Measurements from ENCODE around the gene KIAA0825.
A peak's percentile ranks its signal among the peaks of the same experiment; 100 is the strongest.

Gene KIAA0825

DNA sequence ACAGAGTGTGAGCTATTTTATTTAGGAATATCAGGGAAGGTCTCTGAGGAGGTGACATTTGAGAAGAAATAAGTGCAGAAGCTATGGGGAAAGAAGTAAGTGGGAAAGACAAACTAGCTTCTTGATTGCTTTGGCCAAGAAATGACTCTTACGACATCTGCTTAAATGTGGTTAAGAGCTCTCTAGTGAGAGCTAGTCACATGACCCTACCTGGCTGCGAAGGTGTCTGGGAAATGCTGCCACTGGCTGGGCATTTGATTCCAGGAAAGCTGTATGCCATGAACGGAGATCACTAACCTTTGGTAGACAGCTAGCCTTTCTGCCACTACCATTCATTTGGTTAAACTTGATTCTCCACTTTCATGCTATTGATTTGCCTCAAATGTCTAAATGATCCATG is 80.1 kb downstream of the KIAA0825 start:
- no peak overlapping the region for H3K4me3 ChIP-seq (ENCODE audit: low read depth, low read length)
- no peak for DNase-seq (ENCODE audit: low read depth)
- no peak for TF ChIP-seq CTCF (IDR thresholded peaks at IDR 0.05; ENCODE audit: insufficient read depth, low read depth, low read length, missing control alignments)

DNA sequence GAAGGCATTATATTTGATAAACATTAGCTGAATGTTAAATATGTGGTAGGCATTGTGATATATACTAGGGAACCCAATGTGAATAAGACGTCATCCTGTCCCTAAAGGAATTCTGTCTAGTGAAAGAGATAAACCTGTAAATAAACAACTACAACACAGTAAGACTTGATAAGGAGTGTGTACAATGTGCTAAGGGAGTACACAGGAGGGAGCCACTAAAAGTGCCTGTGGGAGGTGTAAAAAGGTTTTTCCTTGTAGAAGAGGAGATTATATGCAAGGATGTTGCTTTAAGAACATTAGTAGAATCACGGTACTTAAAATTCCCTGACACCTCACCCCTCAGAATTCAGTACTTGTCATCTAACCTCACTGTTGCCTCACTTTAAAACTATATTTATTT is 91.7 kb downstream of the KIAA0825 start:
- TF ChIP-seq CTCF (IDR thresholded peaks at IDR 0.05; ENCODE audit: insufficient read depth, low read depth, low read length, missing control alignments), result no peak
- H3K4me3 ChIP-seq (ENCODE audit: low read depth, low read length), result no peak overlapping the region
- DNase-seq (ENCODE audit: low read depth), result no peak

GRCh38 chr5:94524841-94525697 is 93.3 kb downstream of the KIAA0825 start:
- peak; percentile 56 for TF ChIP-seq CTCF (IDR thresholded peaks at IDR 0.05; ENCODE audit: insufficient read depth, low read depth, low read length, missing control alignments)
- peak; percentile 71 for DNase-seq (ENCODE audit: low read depth)
- H3K4me3 ChIP-seq (ENCODE audit: low read depth, low read length), result no peak overlapping the region

- no peak for TF ChIP-seq CTCF (IDR thresholded peaks at IDR 0.05; ENCODE audit: insufficient read depth, low read depth, low read length, missing control alignments)
- DNase-seq (ENCODE audit: low read depth), result no peak
- no peak overlapping the region for H3K4me3 ChIP-seq (ENCODE audit: low read depth, low read length)
Observed at GRCh38 chr5:94523018-94523417, 95.4 kb downstream of the KIAA0825 start.

DNA sequence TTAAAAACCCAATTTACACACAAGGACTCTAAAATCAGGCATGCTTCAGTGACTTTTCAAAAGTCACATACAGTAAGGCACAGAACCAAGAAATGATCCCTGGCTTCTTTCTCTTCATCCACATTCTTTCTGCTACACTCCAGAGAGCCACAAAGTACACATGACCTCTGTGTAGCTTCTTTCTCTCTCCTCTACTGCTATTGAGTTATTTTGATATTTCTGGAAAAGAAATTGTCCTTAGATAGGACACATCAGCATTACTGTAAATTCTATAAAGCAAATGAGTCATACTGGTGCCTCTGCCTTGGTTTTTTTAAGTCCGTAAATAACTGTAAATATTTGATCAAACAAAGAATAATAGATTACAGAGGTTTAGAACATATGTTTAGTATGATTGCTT is 96.3 kb downstream of the KIAA0825 start:
- DNase-seq (ENCODE audit: low read depth), result no peak
- no peak for TF ChIP-seq CTCF (IDR thresholded peaks at IDR 0.05; ENCODE audit: insufficient read depth, low read depth, low read length, missing control alignments)
- no peak overlapping the region for H3K4me3 ChIP-seq (ENCODE audit: low read depth, low read length)

DNA sequence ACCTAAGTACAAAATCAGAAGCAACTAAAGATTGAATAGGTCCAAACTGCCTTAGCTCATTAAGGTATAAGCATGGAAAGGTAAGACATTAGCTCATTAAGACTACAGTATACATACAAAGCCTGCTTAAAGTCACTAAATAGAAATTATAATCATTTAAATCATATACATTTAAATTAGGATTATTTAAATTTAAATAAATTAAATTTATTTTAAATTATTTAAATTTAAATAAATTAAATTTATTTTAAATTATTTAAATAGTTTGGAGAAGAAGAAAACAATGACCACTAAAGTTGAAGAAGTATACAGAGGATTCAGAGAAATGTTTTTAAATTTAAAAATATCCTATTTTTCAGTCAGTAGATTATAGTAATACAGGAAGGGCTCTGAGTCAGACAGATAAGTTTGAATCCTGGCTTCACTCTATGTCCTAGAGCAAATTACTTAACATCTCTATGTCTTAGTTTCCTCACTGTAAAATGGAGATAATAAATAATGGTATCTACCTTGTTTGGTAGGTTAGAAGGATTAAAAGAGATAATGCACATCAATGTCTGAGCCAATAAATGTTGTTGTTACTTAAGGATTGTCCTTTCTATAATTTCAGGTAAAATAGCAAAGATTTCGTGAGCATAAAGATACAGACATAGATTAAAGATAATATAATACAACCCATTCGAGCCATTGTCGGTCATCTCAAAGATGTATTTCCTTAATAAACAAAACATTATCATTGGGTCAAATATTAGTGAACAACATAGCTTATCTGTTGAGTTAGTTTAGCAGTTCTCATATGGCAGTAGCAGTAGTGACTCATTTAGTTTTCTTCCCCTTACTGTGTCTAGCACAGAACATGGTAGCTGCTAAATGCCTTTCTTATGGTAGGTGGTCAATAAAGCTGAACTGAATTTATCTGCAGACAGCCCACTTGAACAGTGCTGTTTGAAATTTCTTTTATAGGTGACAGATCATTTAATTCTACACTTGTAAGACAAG is 100.6 kb downstream of the KIAA0825 start:
- H3K4me3 ChIP-seq (ENCODE audit: low read depth, low read length), result no peak overlapping the region
- TF ChIP-seq CTCF (IDR thresholded peaks at IDR 0.05; ENCODE audit: insufficient read depth, low read depth, low read length, missing control alignments), result no peak
- DNase-seq (ENCODE audit: low read depth), result no peak

All from GM12865 (cell line).